Measurements from ENCODE around the gene MYOCD. TPM values are rescaled to one million over a fixed set of nuclear protein-coding genes. Genes with fewer than 3 reads are reported as not detected.
"Not testable (repeated sequence)": the region's sequence is repeated elsewhere in the genome, so short reads cannot be mapped to it uniquely, and the experiment has no call there.

The MYOCD gene
- 1.3 TPM for total RNA-seq

GRCh38 chr17:12665263-12666210 lies at the start of gene MYOCD:
Gene MYOCD, plus strand, starts transcription at chr17:12665890. Its CDS starts 299 bp downstream, at chr17:12666189.
- ATAC-seq, result no peak

- no peak for ATAC-seq
These were observed 49.5 kb upstream of the MYOCD start for GRCh38 chr17:12616161-12616560.

GRCh38 chr17:12618557-12618956 lies 47.1 kb upstream of the MYOCD start:
- ATAC-seq, result no peak

- no peak for ATAC-seq
These were observed 46.1 kb upstream of the MYOCD start for GRCh38 chr17:12619459-12620199.

GRCh38 chr17:12620200-12620720 lies 45.4 kb upstream of the MYOCD start:
- ATAC-seq, result no peak

- ATAC-seq, result no peak
These were observed 43.0 kb upstream of the MYOCD start for GRCh38 chr17:12622726-12623125.

GRCh38 chr17:12623220-12623848 lies 42.4 kb upstream of the MYOCD start:
- no peak for ATAC-seq

GRCh38 chr17:12624211-12624610 lies 41.5 kb upstream of the MYOCD start:
- no peak for ATAC-seq

GRCh38 chr17:12625092-12625491 lies 40.6 kb upstream of the MYOCD start:
- ATAC-seq, result no peak

- no peak for ATAC-seq
These were observed 38.5 kb upstream of the MYOCD start for GRCh38 chr17:12627177-12627629.

- ATAC-seq, result no peak
These were observed 37.8 kb upstream of the MYOCD start for GRCh38 chr17:12627781-12628451.

- ATAC-seq, result no peak
These were observed 34.6 kb upstream of the MYOCD start for GRCh38 chr17:12631076-12631475.

- ATAC-seq, result no peak
These were observed 32.9 kb upstream of the MYOCD start for GRCh38 chr17:12632785-12633184.

- no peak for ATAC-seq
These were observed 30.8 kb upstream of the MYOCD start for GRCh38 chr17:12634789-12635414.

GRCh38 chr17:12635996-12636395 lies 29.7 kb upstream of the MYOCD start:
- not testable (repeated sequence) for ATAC-seq

- ATAC-seq, result no peak
These were observed 28.7 kb upstream of the MYOCD start for GRCh38 chr17:12637015-12637414.

- ATAC-seq, result no peak
These were observed 27.7 kb upstream of the MYOCD start for GRCh38 chr17:12637745-12638651.

- no peak for ATAC-seq
These were observed 25.3 kb upstream of the MYOCD start for GRCh38 chr17:12640364-12640763.

- no peak for ATAC-seq
These were observed 24.6 kb upstream of the MYOCD start for GRCh38 chr17:12641084-12641483.

GRCh38 chr17:12642034-12642433 lies 23.7 kb upstream of the MYOCD start:
- no peak for ATAC-seq

GRCh38 chr17:12643822-12644221 lies 21.9 kb upstream of the MYOCD start:
- no peak for ATAC-seq
